SJCRH30 (cell line): Measurements from ENCODE around the gene NCOA7. TPM values are rescaled to one million over a fixed set of nuclear protein-coding genes. Genes with fewer than 3 reads are reported as not detected.

Experiments used
- DNase-seq, 2 experiments: peaks; one replicate each; pipeline ENCODE4 v3.0.0-alpha.2; 2015 to 2020
- H3K27ac ChIP-seq: fragments of 250-450 bp; sonication (Bioruptor Pico); 2 replicates; pipeline ENCODE4 v1.5.1; 2020; ENCODE audit warnings: mild to moderate bottlenecking, moderate library complexity
- H3K27me3 ChIP-seq: fragments of 250-450 bp; sonication (Bioruptor Pico); 2 replicates; pipeline ENCODE4 v1.5.1; 2020; ENCODE audit warnings: mild to moderate bottlenecking, moderate library complexity
- H3K36me3 ChIP-seq: fragments of 250-450 bp; sonication (Bioruptor Pico); 2 replicates; pipeline ENCODE4 v1.5.1; 2020; ENCODE audit warnings: mild to moderate bottlenecking, moderate library complexity
- H3K4me1 ChIP-seq: fragments of 250-450 bp; sonication (Bioruptor Pico); 2 replicates; pipeline ENCODE4 v1.5.1; 2020; ENCODE audit warnings: mild to moderate bottlenecking, moderate library complexity
- H3K4me3 ChIP-seq: fragments of 250-450 bp; sonication (Bioruptor Pico); 2 replicates; pipeline ENCODE4 v1.5.1; 2020; ENCODE audit warnings: mild to moderate bottlenecking, moderate library complexity
- H3K9me3 ChIP-seq: fragments of 250-450 bp; sonication (Bioruptor Pico); replicated peaks from 2 replicates; pipeline ENCODE4 v1.5.1; 2020; ENCODE audit warnings: mild to moderate bottlenecking, moderate library complexity
- total RNA-seq: library from RNA; depleted of rRNA; stranded (reverse); fragments of >200 nt; shearing (Covaris generic); gene quantifications from 2 replicates; pipeline ENCODE4 v1.2.3, GENCODE V29; 2014

The NCOA7 gene
- total RNA-seq, 1 experiment from 2014 or later = 4.1 TPM

DNA sequence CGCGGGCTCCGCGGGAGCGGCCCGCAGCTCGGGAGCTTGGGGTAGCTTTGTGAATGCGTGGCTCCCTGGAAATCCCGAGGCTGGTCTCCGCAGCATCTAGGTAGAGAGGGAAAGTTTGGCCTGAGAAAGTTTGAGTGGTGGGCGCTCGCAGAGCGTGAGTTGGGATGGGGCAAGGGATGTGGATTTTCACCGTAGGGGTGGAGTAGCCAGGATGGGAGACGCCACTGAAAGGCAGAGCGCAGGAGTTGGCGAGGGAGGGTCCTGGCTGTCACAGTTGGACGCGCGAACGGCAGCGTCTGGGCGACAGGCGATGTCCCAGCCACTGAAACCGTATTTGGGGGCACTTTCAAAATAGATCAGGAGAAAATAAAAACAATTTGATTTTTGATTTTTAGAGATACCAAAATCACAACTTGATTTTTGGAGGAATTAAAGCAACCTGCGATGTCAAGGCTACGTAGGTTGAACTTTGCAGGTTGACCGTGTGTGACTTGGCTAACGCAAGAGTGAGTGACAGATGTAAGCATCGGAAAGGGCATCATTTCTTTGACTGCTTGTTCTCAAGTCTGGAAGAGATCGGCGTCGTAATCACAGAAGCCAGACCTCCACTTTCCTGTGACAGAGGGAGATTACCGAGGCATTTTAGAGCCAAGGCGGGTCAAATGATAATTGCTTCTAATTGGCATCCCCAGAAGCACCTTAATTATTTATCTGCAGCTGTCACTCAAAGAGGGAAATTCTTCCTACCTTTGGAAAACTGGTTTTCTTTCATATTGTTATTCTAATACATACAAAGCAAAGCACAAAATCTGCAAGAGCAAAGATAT, 40.7 kb upstream of the NCOA7 start:
- Histone ChIP-seq H3K9me3 (no peaks in the 10 kb centered on the region), H3K4me1 (peaks cover 4% of the 10 kb centered on the region; the same call in 1 of the 2 replicates), H3K36me3 (no peaks in the 10 kb centered on the region), H3K4me3 (peak overlapping the region; percentile 64), H3K27ac (no peak overlapping the region), H3K27me3 (peaks cover 43% of the 10 kb centered on the region)
- DNase-seq = peak in 1 of 2 experiments; percentile 18

DNA sequence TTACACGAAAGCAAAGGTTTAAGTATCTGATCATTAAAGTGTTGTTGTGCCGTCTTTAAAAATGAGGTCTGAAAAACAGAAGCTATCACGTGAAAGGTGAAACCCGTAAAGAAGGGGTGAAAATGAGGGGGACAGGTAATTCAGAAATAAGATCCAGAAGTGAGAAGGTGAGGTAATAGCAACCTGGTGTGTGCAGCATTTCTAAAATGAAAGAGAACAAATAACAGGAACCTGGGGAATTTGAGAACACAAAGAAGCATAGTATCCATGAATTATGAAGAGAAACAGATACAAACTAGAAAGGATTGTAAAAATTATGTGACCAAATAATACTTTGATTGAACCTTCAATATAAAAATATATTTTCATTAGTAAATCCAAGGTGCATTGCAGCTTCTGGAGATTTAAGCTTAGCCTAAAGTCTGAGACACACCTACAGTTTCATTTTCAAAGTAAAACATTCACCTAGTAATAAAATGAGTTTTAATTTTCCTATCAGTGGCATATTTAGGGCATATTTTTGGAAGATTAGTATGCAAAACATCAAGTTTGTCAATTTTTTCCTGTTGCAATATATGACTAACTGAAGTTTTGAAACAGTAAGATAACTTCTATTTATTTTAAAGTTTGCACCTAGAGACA, 39.9 kb upstream of the NCOA7 start:
- H3K36me3 ChIP-seq = no peaks in the 10 kb centered on the region
- H3K9me3 ChIP-seq = no peaks in the 10 kb centered on the region
- peaks cover 37% of the 10 kb centered on the region for H3K27me3 ChIP-seq
- peaks cover 4% of the 10 kb centered on the region; the same call in 1 of the 2 replicates for H3K4me1 ChIP-seq
- H3K27ac ChIP-seq = no peak overlapping the region
- DNase-seq = no peak
- H3K4me3 ChIP-seq = no peak overlapping the region

DNA sequence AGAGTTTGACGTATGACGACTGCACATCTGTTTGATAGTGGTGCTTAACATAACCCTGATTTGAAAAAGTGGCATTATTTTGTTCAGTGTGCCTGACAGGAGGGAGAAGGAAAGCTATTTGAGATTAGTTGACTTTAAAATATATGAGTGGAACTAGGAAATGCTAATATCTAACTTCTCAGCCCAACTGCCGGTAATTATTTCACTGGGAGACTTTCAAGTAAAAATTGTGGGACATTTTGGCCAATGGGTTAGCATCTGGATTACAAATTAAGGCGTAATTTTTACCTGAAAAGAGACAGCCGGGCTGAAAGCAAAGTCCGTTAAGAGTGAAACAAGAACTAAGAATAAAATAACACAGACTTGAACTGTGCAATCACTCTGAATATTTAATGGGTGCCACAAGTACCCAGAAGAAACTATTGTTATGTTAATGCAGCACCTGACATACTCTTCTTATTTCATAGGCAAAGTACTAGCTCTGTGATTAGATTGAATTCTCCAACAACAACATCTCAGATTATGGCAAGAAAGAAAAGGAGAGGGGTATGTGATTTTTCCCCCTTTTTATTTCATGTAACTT, 39.3 kb upstream of the NCOA7 start:
- Histone ChIP-seq H3K36me3 (no peaks in the 10 kb centered on the region), H3K27me3 (peaks cover 33% of the 10 kb centered on the region), H3K4me3 (no peak overlapping the region), H3K4me1 (peaks cover 4% of the 10 kb centered on the region; the same call in 1 of the 2 replicates), H3K27ac (no peak overlapping the region), H3K9me3 (no peaks in the 10 kb centered on the region)
- DNase-seq = no peak

DNA sequence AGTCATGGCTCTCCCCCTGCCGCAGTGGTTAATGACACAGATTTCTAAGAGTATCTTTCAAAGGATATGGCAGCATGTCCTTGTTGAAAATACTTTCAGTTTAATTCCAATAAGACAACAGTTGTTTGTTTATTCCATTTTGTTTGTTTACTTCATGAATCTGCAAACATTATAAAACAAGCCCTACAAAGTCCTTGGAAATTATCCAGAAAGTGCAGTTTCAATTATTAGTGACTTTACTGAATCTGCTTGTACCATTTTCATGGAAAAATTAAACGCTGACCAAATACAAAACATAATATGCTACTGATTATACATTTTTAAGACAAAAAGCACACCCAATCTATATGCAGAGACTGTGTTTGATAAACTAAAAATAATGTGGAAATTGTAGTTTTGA, 38.0 kb upstream of the NCOA7 start:
- Histone ChIP-seq H3K27me3 (peaks cover 21% of the 10 kb centered on the region), H3K4me1 (peaks cover 4% of the 10 kb centered on the region; the same call in 1 of the 2 replicates), H3K9me3 (no peaks in the 10 kb centered on the region), H3K36me3 (no peaks in the 10 kb centered on the region), H3K27ac (no peak overlapping the region), H3K4me3 (no peak overlapping the region)
- DNase-seq = no peak

DNA sequence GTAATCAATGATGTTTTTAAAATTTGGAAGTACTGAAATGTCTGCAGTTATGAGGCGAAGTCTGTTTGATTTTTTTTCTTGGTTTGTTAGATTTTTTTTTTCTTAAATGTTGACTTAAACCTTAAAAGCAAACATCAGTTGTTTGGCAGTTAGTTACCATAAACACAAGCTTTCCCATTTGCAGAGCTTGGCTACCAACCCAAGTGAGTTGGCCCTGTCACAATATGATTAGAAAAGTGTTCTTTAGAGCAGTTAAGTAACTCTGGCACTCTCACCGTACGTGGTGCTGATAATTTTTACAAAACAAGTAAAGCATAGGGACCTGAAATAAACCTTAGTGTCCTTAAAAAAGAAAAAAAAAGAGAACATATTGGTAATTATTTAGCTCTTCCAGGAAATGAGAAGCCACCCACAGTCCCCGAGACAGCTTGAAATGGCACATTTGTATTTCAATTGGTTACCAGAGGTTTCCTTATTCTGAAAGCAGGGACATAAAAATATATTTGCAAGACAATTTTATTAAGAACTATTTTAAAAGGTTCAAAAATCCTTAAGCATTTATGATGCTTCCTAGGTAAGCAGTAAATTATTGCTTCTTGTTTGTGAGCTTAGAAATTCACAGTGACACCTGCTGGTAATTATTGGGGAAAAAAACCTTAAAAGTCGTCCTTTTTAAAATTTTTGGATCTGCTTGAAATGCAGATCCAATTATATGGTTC, 37.4 kb upstream of the NCOA7 start:
- peak in 1 of 2 experiments; percentile 24 for DNase-seq
- peaks cover 2% of the 10 kb centered on the region; the same call in 1 of the 2 replicates for H3K4me1 ChIP-seq
- peaks cover 15% of the 10 kb centered on the region for H3K27me3 ChIP-seq
- H3K9me3 ChIP-seq = no peaks in the 10 kb centered on the region
- H3K36me3 ChIP-seq = no peaks in the 10 kb centered on the region
- no peak overlapping the region for H3K4me3 ChIP-seq
- no peak overlapping the region for H3K27ac ChIP-seq

DNA sequence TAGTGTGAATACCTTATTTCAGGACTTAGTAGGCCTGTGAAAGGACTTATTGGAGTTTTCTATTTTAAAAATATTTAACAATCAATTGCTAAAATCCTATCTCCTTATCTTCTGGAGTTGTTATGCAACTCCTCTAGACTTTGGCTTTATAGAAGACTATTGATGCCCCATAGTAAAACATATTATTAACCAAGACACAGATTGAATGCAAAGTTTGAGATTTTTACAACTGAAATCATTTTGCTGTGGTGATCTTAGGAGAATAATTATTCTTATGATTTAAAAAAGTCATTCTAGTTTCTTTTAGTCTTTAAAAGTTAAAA, 36.9 kb upstream of the NCOA7 start:
- Histone ChIP-seq H3K4me1 (no peaks in the 10 kb centered on the region), H3K27ac (no peak overlapping the region), H3K27me3 (peaks cover 10% of the 10 kb centered on the region; the same call in 1 of the 2 replicates), H3K36me3 (no peaks in the 10 kb centered on the region), H3K9me3 (no peaks in the 10 kb centered on the region), H3K4me3 (no peak overlapping the region)
- no peak for DNase-seq

DNA sequence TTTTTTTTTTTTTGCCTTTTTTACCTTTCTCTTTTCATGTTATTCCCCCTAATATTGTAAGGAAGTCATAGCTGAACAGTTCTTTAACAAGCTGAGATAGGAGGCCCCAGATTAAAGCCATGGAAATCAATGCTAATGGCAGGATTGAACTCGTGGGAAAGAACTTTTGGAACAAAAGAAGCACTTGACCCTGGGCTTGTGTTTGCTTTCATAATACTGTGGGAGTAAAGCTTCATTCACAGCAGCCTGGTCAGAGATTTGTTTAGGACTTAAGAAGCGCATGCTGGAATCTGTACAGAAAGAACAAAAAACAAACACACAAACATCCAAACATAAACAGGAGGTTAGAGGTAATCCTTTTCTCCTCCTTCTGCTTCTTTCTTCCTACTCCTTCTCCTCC, 36.2 kb upstream of the NCOA7 start:
- no peaks in the 10 kb centered on the region for H3K9me3 ChIP-seq
- no peaks in the 10 kb centered on the region for H3K36me3 ChIP-seq
- no peak overlapping the region for H3K4me3 ChIP-seq
- DNase-seq = no peak
- H3K27ac ChIP-seq = no peak overlapping the region
- no peaks in the 10 kb centered on the region for H3K4me1 ChIP-seq
- peaks cover 10% of the 10 kb centered on the region; the same call in 1 of the 2 replicates for H3K27me3 ChIP-seq

DNA sequence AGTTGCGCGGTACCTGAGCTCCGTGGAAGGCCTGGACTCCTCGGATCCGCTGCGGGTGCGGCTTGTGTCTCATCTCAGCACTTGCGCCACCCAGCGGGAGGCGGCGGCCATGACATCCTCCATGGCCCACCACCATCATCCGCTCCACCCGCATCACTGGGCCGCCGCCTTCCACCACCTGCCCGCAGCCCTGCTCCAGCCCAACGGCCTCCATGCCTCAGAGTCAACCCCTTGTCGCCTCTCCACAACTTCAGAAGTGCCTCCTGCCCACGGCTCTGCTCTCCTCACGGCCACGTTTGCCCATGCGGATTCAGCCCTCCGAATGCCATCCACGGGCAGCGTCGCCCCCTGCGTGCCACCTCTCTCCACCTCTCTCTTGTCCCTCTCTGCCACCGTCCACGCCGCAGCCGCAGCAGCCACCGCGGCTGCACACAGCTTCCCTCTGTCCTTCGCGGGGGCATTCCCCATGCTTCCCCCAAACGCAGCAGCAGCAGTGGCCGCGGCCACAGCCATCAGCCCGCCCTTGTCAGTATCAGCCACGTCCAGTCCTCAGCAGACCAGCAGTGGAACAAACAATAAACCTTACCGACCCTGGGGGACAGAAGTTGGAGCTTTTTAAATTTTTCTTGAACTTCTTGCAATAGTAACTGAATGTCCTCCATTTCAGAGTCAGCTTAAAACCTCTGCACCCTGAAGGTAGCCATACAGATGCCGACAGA, 31.4 kb upstream of the NCOA7 start:
- H3K4me1 ChIP-seq = no peaks in the 10 kb centered on the region
- H3K4me3 ChIP-seq = no peak overlapping the region
- H3K27me3 ChIP-seq = no peaks in the 10 kb centered on the region
- H3K9me3 ChIP-seq = no peaks in the 10 kb centered on the region
- no peaks in the 10 kb centered on the region for H3K36me3 ChIP-seq
- H3K27ac ChIP-seq = no peak overlapping the region
- DNase-seq = no peak

DNA sequence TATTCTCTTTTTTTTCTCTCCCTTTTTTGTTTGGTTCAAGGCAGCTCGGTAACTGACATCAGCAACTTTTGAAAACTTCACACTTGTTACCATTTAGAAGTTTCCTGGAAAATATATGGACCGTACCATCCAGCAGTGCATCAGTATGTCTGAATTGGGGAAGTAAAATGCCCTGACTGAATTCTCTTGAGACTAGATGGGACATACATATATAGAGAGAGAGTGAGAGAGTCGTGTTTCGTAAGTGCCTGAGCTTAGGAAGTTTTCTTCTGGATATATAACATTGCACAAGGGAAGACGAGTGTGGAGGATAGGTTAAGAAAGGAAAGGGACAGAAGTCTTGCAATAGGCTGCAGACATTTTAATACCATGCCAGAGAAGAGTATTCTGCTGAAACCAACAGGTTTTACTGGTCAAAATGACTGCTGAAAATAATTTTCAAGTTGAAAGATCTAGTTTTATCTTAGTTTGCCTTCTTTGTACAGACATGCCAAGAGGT, 30.8 kb upstream of the NCOA7 start:
- H3K36me3 ChIP-seq = no peaks in the 10 kb centered on the region
- no peaks in the 10 kb centered on the region for H3K27me3 ChIP-seq
- no peak overlapping the region for H3K4me3 ChIP-seq
- no peak overlapping the region for H3K27ac ChIP-seq
- no peaks in the 10 kb centered on the region for H3K4me1 ChIP-seq
- DNase-seq = no peak
- H3K9me3 ChIP-seq = no peaks in the 10 kb centered on the region

DNA sequence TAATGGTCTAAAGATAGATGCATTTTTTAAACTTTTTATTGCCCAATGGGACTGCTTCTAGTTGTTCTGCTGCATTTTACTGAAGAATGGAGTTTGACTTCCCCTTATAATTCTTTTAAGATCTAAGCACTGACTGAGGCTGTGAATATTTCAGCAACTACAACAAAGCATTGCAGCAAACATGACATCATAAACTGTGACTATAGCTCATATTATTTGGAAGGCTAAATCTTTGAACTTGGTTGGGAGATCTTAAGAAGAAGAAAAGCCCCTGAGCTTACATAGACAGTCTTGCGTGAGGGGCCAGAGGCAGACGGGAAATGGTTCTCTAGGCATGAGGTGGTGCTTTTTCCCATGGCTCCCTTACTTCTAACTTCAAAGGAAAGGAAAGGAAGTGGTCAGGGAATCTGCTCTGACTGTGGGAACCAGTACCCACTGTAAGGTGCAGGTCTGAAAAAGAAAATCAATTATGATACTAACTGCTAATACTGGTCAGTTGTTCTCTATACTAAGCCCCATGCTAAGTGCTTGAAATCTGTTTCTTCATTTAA, 26.6 kb upstream of the NCOA7 start:
- no peak for DNase-seq
- Histone ChIP-seq H3K4me1 (no peaks in the 10 kb centered on the region), H3K9me3 (no peaks in the 10 kb centered on the region), H3K27me3 (no peaks in the 10 kb centered on the region), H3K36me3 (no peaks in the 10 kb centered on the region), H3K27ac (no peak overlapping the region), H3K4me3 (no peak overlapping the region)

DNA sequence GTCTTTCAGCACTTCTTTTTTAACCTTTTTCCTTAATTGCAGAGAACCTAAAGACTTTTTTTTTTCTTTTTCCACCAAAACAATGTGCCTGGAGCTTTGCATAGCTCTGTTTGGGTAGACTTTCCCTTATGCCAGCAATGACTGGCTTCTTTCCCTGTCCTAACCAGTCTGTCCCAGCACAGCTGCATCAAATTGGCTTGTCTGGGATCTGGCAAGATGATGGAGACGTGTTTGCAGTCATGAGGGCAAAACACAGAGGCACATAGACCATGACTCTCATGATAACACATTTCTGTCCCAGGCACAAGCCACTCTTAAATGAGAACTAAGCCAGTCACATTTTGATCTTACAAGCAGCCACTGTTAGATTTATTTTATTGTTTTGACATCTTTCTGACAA, 24.8 kb upstream of the NCOA7 start:
- no peaks in the 10 kb centered on the region for H3K9me3 ChIP-seq
- no peak overlapping the region for H3K4me3 ChIP-seq
- no peaks in the 10 kb centered on the region for H3K27me3 ChIP-seq
- H3K36me3 ChIP-seq = no peaks in the 10 kb centered on the region
- no peak overlapping the region for H3K27ac ChIP-seq
- H3K4me1 ChIP-seq = no peaks in the 10 kb centered on the region
- no peak for DNase-seq

DNA sequence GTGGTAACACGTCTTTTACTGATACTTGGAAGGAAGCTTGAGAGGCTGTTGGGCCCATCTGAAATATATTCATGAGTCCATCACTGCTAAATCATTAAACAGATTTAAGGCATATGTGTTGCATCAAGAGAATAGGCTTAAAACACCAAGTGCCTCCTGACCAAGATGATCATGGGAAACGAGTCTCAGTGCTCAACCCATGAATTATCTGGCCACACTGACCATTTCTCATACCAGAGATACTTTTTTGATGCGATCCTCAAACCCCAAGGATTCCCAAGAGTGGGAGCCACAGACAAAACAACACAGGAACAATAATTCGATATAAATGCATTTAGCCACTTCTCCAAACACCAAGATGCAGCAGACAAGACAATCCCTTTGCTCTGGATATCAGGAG, 24.1 kb upstream of the NCOA7 start:
- Histone ChIP-seq H3K27ac (no peak overlapping the region), H3K9me3 (no peaks in the 10 kb centered on the region), H3K36me3 (no peaks in the 10 kb centered on the region), H3K4me1 (no peaks in the 10 kb centered on the region), H3K27me3 (no peaks in the 10 kb centered on the region), H3K4me3 (no peak overlapping the region)
- DNase-seq = no peak

DNA sequence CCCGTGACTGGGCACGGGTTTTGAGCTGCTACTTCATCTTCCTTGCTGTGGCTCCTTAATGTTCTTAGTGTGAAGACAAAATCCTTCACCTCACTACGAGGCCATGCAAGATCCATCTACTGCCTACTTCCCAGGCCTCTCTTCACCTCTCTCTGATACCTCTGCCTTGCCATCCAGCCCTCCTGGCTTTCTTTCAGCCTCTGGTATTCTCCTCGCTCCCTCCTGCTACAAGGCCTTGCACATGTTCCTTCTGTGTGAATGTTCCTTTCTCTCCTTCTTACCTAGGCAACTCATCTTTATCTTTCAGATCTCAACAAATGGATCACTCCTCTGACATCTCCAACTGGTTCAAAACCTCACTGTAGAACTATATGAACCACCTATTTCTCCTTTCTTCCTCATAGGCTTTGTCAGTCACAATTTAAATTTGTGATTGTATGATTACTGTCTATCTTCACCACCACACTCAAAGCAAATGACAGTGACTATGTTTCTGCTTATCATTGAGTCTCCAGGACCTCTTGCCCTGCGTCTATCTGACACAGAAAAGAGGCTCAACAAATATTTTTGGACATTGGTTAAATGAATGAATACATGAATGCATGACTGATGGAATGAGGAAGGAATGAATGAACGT, 21.5 kb upstream of the NCOA7 start:
- H3K9me3 ChIP-seq = no peaks in the 10 kb centered on the region
- H3K27ac ChIP-seq = no peak overlapping the region
- no peaks in the 10 kb centered on the region for H3K36me3 ChIP-seq

More for the DNA sequence above, 21.5 kb upstream of the NCOA7 start:
- no peak for DNase-seq
- H3K27me3 ChIP-seq = no peaks in the 10 kb centered on the region
- H3K4me1 ChIP-seq = no peaks in the 10 kb centered on the region
- H3K4me3 ChIP-seq = no peak overlapping the region
